Gastroesophageal sphincter (tissue), 3 donors: ENCODE data around the gene ARF6.

ENCODE experiments used
- CTCF ChIP-seq, 4 experiments: fragments of 200-600 bp in 2 of 4; fragments of 450-650 bp in 2 of 4; sonication (generic) in 1 of 4; IDR thresholded peaks; one replicate each; pipeline ENCODE4 v1.5.1; 2017 to 2019; ENCODE audit warnings: antibody characterized with exemption in 4 of 4, mild to moderate bottlenecking in 2 of 4, moderate library complexity in 2 of 4
- EP300 ChIP-seq: sonication (generic); formaldehyde crosslinking; IDR thresholded peaks from one replicate; pipeline ENCODE4 v1.6.1; 2017; ENCODE audit warnings: antibody characterized with exemption, mild to moderate bottlenecking

GRCh38 chr14:49915085-49915484 is 22.2 kb downstream of the ARF6 start:
- TF ChIP-seq EP300 = no peak
- no peak for TF ChIP-seq CTCF (IDR thresholded peaks at IDR 0.05)
